Psoas muscle (tissue), 8 donors: Measurements from ENCODE around the gene C1orf210. TPM values are rescaled to one million over a fixed set of nuclear protein-coding genes. Genes with fewer than 3 reads are reported as not detected.

Experiments used
- ATAC-seq, 4 donors: fragments of 200-7000 bp; cut with Tn5 transposase; one replicate each; pipeline ENCODE4 v1.9.1; 2020; ENCODE audit warnings: moderate library complexity in 3 of 4, mild to moderate bottlenecking in 2 of 4
- DNase-seq, 2 donors: peaks; one replicate each; pipeline ENCODE4 v3.0.0-alpha.2; 2020
- H3K27ac ChIP-seq: fragments of 200-600 bp; one replicate; pipeline ENCODE4 v1.8.0; 2022
- H3K27me3 ChIP-seq, 3 donors: fragments of 200-600 bp in 1 of 3; one replicate each; pipeline versions ENCODE4 v1.6.1 to v1.8.0; 2013 to 2022; ENCODE audit warnings: low read length in 2 of 3, mild to moderate bottlenecking in 2 of 3, moderate library complexity in 1 of 3; ENCODE audit not compliant: insufficient read depth in 3 of 3
- H3K36me3 ChIP-seq, 2 donors: fragments of 200-600 bp in 1 of 2; one replicate each; pipeline versions ENCODE4 v1.6.1 to v1.8.0; 2013 to 2022; ENCODE audit warnings: low read depth in 1 of 2, mild to moderate bottlenecking in 1 of 2, moderate library complexity in 1 of 2; ENCODE audit not compliant: insufficient read depth in 1 of 2
- H3K4me1 ChIP-seq: fragments of 200-600 bp; one replicate; pipeline ENCODE4 v1.8.0; 2022
- H3K4me3 ChIP-seq: fragments of 200-600 bp; one replicate; pipeline ENCODE4 v1.8.0; 2022; ENCODE audit warnings: mild to moderate bottlenecking
- H3K9me3 ChIP-seq: fragments of 200-600 bp; one replicate; pipeline ENCODE4 v1.8.0; 2022
- WGBS, 3 donors: extraction: QIAGEN DNeasy Blood & Tissue Kit; methylation state at CpG; one replicate each; pipeline versions ENCODE4 v1.1.6 to v1.1.7; 2013; 5-methylcytosine and 5-hydroxymethylcytosine counted together
- intact Hi-C, 2 donors: fragments of 100-400 bp; cut with DNase I; formaldehyde crosslinking; loops; one replicate each; pipeline versions ENCODE4 v1.11.0 to v1.14.2; 2022
- polyA plus RNA-seq, 3 donors: library from polyadenylated mRNA; stranded (reverse); fragments of 200-250 nt; gene quantifications; one replicate each; pipeline ENCODE4 v1.2.3, GENCODE V29; 2013
- total RNA-seq, 4 donors: library from RNA; stranded (reverse); fragmentation: NEBNext Ultra II Directional in 2 of 4; extraction: Animal tissue kit (Norgen Biotek cat#: 25700) in 2 of 4; gene quantifications; one replicate each; pipeline versions ENCODE4 v1.2.1 to v1.2.4, GENCODE V29; 2021 to 2023
- TF ChIP-seq, protein P1 (sequence below): fragments of 200-600 bp; IDR thresholded peaks from one replicate; pipeline ENCODE4 v1.8.0; 2022; ENCODE audit warnings: antibody characterized with exemption
- donor health status: healthy with polysubstance abuse.
- donor health status: DM: no; HTN: no; CAD: no; lungs with moderate emphysema.
- donor health status: Bipolar disorder and iron deficiency.
- donor health status: healthy.
- donor health status: DM: yes; HTN: yes; CAD: no.
- donor health status: DM: no; HTN: no; CAD: no.
- donor health status: DM: no; HTN: no; CAD: no.
- donor health status: DM: yes; HTN: yes; CAD: no.

C1orf210 gene
- total and polyA plus RNA-seq, 7 donors: 0.12 TPM; not detected in 6

DNA sequence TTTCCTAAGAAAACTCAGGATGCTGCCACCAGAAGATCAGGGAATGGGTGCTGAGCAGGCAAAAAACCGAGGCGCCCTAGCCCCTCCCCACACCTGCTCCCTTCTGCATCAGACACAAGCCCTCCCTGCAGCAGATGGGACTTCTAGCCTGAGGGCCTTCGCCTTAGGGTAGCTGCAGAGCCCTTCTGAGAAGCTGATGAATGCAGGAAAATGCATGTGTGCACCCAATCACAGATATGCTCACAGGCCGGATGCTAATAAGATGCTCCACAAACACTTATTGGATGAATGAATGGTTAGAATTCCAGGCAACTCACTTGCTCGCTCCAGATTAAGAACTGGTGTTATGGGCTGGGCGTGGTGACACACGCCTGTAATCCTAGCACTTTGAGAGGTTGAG, 6.8 kb upstream of the C1orf210 start:
- WGBS, 3 donors: 78 to 85% (median 80%) methylated on average over 7 of the region's 7 CpGs
- no peak for DNase-seq
- Histone ChIP-seq H3K27me3 (no peaks in the 10 kb centered on the region), H3K4me3 (no peak overlapping the region), H3K27ac (no peak overlapping the region), H3K9me3 (no peaks in the 10 kb centered on the region), H3K4me1 (peaks cover 6% of the 10 kb centered on the region), H3K36me3 (no peaks in the 10 kb centered on the region)
- ATAC-seq: no peak
- TF ChIP-seq, protein P1, sequence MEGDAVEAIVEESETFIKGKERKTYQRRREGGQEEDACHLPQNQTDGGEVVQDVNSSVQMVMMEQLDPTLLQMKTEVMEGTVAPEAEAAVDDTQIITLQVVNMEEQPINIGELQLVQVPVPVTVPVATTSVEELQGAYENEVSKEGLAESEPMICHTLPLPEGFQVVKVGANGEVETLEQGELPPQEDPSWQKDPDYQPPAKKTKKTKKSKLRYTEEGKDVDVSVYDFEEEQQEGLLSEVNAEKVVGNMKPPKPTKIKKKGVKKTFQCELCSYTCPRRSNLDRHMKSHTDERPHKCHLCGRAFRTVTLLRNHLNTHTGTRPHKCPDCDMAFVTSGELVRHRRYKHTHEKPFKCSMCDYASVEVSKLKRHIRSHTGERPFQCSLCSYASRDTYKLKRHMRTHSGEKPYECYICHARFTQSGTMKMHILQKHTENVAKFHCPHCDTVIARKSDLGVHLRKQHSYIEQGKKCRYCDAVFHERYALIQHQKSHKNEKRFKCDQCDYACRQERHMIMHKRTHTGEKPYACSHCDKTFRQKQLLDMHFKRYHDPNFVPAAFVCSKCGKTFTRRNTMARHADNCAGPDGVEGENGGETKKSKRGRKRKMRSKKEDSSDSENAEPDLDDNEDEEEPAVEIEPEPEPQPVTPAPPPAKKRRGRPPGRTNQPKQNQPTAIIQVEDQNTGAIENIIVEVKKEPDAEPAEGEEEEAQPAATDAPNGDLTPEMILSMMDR: no peak
- intact Hi-C loops: no loop called here

DNA sequence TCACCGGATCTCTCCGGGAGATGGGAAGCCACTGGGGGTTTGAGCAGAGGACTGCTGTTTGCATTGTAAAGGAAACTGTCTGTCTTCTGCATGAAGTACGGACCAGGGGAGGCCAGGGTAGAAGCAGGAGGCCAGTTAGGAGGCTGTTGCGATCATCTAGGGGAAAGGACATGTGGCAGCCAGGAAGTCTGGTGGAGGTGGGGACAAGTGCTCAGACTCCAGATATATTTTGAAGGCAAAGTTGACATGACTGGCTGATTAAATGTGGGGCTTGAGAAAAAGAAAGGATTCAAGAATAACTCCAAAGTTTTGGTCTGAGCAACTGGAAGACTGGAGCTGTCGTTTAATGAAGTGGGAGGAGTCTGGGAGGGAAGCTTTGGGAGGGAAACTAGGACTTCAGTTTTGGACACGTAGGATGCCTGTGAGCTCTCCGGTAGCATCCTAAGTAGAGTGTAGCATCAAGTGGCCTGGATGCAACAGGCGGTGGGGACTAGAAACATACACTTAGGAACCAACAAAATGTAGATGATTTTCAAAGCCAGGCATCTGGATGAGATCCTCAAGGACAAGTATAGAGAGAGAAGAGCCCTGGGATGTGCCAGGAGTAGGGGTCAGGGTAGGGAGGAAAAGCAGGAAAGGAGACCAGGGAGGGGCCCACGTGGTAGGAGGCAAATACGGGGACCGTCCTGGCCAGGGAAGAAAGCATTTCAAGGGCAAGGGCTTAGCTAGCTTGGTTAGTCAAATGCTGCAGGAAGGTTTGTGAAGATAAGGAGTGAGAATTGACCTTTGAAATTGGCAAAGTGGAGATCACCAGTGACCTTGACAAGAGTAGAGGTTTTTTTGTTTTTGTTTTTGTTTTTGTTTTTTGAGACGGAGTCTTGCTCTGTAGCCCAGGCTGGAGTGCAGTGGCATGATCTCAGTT, 3.7 kb upstream of the C1orf210 start:
- 58 to 62% (median 59%) methylated on average over 12 of the region's 12 CpGs for WGBS, 3 donors
- Histone ChIP-seq H3K9me3 (no peaks in the 10 kb centered on the region), H3K36me3 (no peaks in the 10 kb centered on the region), H3K27me3 (peaks cover 0 to 4% (median 0%) of the 10 kb centered on the region in 3 donors), H3K4me3 (no peak overlapping the region), H3K4me1 (no peaks in the 10 kb centered on the region), H3K27ac (no peak overlapping the region)
- ATAC-seq: no peak
- intact Hi-C loops: no loop called here
- TF ChIP-seq, protein P1: no peak
- DNase-seq: no peak

DNA sequence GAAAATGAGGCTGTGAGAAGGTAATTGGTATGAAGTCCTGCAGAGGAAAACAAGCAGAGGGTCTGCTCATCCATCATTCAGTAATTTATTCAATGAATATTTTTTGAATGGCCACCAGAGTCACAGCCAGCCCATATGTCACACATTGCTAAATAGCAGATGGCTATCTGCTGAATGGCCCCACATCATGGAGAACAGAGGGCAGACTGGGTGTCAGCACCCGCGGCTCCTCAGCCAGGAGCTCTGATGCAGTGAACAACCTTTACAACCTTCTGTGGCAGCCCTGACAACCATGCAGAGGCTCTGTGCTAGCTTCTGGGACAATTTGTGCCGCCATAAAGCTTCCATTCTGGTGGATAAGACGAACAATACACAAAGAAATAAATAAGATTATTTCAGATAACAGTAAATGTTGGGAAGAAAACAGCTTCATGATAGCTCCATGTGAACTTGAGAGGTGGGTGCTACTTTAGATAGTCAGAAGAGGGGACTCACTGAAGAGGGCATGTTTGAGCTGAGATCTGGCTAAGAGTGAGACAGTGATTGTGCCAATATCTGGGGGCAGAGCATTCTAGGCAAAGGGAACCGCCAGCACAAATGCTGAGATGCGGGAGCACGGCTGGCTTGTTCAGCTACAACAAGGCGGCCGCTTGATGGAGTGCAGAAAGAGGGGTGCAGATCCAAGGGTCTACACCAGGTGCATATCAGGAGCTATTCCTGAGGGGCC, 2.8 kb upstream of the C1orf210 start:
- no peak for ATAC-seq
- Histone ChIP-seq H3K27ac (no peak overlapping the region), H3K4me3 (no peak overlapping the region), H3K27me3 (peaks cover 0 to 4% (median 0%) of the 10 kb centered on the region in 3 donors), H3K36me3 (no peaks in the 10 kb centered on the region), H3K9me3 (no peaks in the 10 kb centered on the region), H3K4me1 (no peaks in the 10 kb centered on the region)
- 82 to 87% (median 83%) methylated on average over 9 of the region's 9 CpGs for WGBS, 3 donors
- intact Hi-C loops: no loop called here
- DNase-seq: no peak
- TF ChIP-seq, protein P1: no peak

DNA sequence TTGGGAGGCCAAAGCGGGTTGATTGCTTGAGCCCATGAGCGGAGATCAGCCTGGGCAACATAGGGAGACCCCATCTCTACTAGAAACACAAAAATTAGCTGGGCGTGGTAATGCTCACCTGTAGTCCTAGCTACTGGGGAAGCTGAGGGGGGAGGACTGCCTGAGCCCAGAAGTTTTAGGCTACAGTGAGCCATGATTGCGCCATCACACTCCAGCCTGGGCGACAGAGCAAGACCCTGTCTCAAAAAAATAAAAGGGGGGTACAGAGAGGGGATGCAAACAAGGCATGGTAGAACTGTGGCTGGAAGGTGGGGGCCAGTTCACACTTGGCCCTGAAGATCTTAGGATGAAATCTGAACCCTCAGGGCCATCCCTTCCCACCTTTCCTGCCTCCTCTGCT, 1.2 kb upstream of the C1orf210 start:
- Histone ChIP-seq H3K36me3 (no peaks in the 10 kb centered on the region), H3K4me3 (no peak overlapping the region), H3K27me3 (peaks cover 0 to 4% (median 0%) of the 10 kb centered on the region in 3 donors), H3K9me3 (no peaks in the 10 kb centered on the region), H3K27ac (no peak overlapping the region), H3K4me1 (no peaks in the 10 kb centered on the region)
- no peak for DNase-seq
- TF ChIP-seq, protein P1: no peak
- intact Hi-C loops: no loop called here
- ATAC-seq: no peak
- WGBS, 3 donors: 94 to 95% (median 95%) methylated on average over 5 of the region's 5 CpGs
